ENCODE results near the gene WDFY1. TPM values are rescaled to one million over a fixed set of nuclear protein-coding genes. Genes with fewer than 3 reads are reported as not detected.

The WDFY1 gene
- total RNA-seq, 1 donor from 2014 or later = 92.7 TPM

GRCh38 chr2:223916181-223916920 lies 28.8 kb downstream of the WDFY1 start:
- no peak for TF ChIP-seq CTCF (IDR thresholded peaks at IDR 0.05; ENCODE audit: insufficient read depth, low read length, severe bottlenecking)
- Histone ChIP-seq H3K4me3 (ENCODE audit: low read depth, low read length) (no peak overlapping the region), H3K36me3 (ENCODE audit: control insufficient read depth, insufficient read depth, low read length) (peaks cover 7% of the 10 kb centered on the region), H3K27me3 (ENCODE audit: control insufficient read depth, insufficient read depth, low read length) (no peaks in the 10 kb centered on the region)
- DNase-seq (ENCODE audit: low read depth) = no peak
- no peak for FAIRE-seq

GRCh38 chr2:223915071-223915470 lies 30.1 kb downstream of the WDFY1 start:
- no peak overlapping the region for H3K4me3 ChIP-seq (ENCODE audit: low read depth, low read length)
- no peak for TF ChIP-seq CTCF (IDR thresholded peaks at IDR 0.05; ENCODE audit: insufficient read depth, low read length, severe bottlenecking)
- DNase-seq (ENCODE audit: low read depth) (no peak), FAIRE-seq (no peak)
- H3K36me3 ChIP-seq (ENCODE audit: control insufficient read depth, insufficient read depth, low read length) = peaks cover 7% of the 10 kb centered on the region
- H3K27me3 ChIP-seq (ENCODE audit: control insufficient read depth, insufficient read depth, low read length) = no peaks in the 10 kb centered on the region

GRCh38 chr2:223914324-223914723 lies 30.8 kb downstream of the WDFY1 start:
- DNase-seq (ENCODE audit: low read depth) (no peak), FAIRE-seq (no peak)
- H3K27me3 ChIP-seq (ENCODE audit: control insufficient read depth, insufficient read depth, low read length) = no peaks in the 10 kb centered on the region
- TF ChIP-seq CTCF (IDR thresholded peaks at IDR 0.05; ENCODE audit: insufficient read depth, low read length, severe bottlenecking) = no peak
- H3K4me3 ChIP-seq (ENCODE audit: low read depth, low read length) = no peak overlapping the region
- peaks cover 7% of the 10 kb centered on the region for H3K36me3 ChIP-seq (ENCODE audit: control insufficient read depth, insufficient read depth, low read length)

GRCh38 chr2:223909001-223909741 lies 36.0 kb downstream of the WDFY1 start:
- TF ChIP-seq CTCF (IDR thresholded peaks at IDR 0.05; ENCODE audit: insufficient read depth, low read length, severe bottlenecking) = no peak

GRCh38 chr2:223908304-223908998 lies 36.7 kb downstream of the WDFY1 start:
- FAIRE-seq = no peak
- Histone ChIP-seq H3K4me3 (ENCODE audit: low read depth, low read length) (no peak overlapping the region), H3K27me3 (ENCODE audit: control insufficient read depth, insufficient read depth, low read length) (no peaks in the 10 kb centered on the region), H3K36me3 (ENCODE audit: control insufficient read depth, insufficient read depth, low read length) (peaks cover 9% of the 10 kb centered on the region)
- no peak for TF ChIP-seq CTCF (IDR thresholded peaks at IDR 0.05; ENCODE audit: insufficient read depth, low read length, severe bottlenecking)
- no peak for DNase-seq (ENCODE audit: low read depth)

More at GRCh38 chr2:223909001-223909741, 36.0 kb downstream of the WDFY1 start:
- FAIRE-seq (no peak), DNase-seq (ENCODE audit: low read depth) (no peak)
- H3K36me3 ChIP-seq (ENCODE audit: control insufficient read depth, insufficient read depth, low read length) = peaks cover 9% of the 10 kb centered on the region
- H3K27me3 ChIP-seq (ENCODE audit: control insufficient read depth, insufficient read depth, low read length) = no peaks in the 10 kb centered on the region
- H3K4me3 ChIP-seq (ENCODE audit: low read depth, low read length) = no peak overlapping the region

Data from bronchial epithelial cell (primary cell).